Left colon (tissue), 2 donors: Measurements from ENCODE around the gene CEP85L. TPM values are rescaled to one million over a fixed set of nuclear protein-coding genes. Genes with fewer than 3 reads are reported as not detected.

Experiments
- ATAC-seq: fragments of 200-7000 bp; cut with Tn5 transposase; one replicate; pipeline ENCODE4 v1.9.1; 2020; ENCODE audit warnings: mild to moderate bottlenecking, moderate library complexity
- DNase-seq, 2 donors: peaks; one replicate each; pipeline ENCODE4 v3.0.0-alpha.2; 2020
- intact Hi-C, 2 donors: fragments of 100-400 bp; cut with DNase I in 1 of 2; cut with micrococcal nuclease in 1 of 2; formaldehyde crosslinking; loops; one replicate each; pipeline versions ENCODE4 v1.11.2 to v1.14.0; 2022; cut with DNase I, micrococcal nuclease
- total RNA-seq, 2 donors: library from RNA; stranded (reverse); fragmentation: NEBNext Ultra II Directional; extraction: Animal tissue kit (Norgen Biotek cat#: 25700); gene quantifications; one replicate each; pipeline ENCODE4 v1.2.1, GENCODE V29; 2021
- donor health status: DM: no; HTN: no; CAD: no.
- donor health status: DM: yes; HTN: yes; CAD: no.

Gene CEP85L
- total RNA-seq, 2 donors from 2014 or later = 2.7 to 6.2 TPM

- ATAC-seq = no peak
- no peak for DNase-seq
- intact Hi-C loops = no loop called here
Observed at GRCh38 chr6:118522422-118522821, 129.0 kb downstream of the CEP85L start.

DNA sequence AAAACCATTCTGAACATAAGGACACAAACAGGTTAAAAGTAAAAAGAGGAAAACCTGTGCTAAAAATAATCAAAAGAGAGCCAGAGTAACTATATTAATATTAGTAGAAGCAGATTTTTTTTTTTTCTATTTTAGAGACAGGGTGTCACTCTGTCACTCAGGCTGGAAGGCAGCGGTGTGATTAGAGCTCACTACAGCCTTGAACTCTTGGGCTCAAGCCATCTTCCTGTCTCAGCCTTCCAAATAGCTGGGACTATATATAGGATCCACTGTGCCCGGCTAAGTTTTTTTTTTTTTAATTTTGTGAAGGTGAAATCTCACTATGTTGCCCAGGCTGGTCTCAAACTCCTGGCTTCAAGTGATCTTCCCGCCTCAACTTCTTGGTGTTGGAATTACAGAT lies 136.7 kb downstream of the CEP85L start:
- intact Hi-C loops = no loop called here
- DNase-seq (no peak), ATAC-seq (no peak)

GRCh38 chr6:118511930-118512715 lies 139.3 kb downstream of the CEP85L start:
- intact Hi-C loops = no loop called here
- DNase-seq (no peak), ATAC-seq (no peak)

DNA sequence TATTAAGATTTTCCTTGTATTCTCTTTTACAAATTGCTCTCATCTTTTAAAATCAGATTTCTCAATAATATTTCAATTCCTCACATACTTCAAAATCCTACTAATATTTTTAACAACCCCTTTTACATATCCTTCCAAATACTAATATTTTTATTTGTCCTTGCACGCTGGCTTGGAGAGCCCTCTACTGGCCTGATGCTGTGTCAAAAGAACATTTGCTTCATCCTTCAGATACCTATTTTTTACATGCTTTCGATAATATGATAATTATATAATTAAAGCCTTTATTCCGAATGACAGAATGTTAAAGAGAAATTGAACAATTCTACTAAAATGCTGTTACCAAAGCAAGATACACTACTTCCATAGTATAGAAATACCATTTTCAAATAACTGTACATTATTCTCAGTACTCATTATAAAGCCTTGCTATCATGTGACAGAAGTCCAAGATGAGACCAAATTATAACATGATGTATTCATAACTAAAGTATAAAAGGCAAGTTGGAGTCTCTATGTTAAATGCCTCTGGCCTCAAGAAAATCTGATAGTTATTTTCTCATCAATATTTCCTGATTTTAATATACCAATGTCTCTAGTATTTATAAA lies 142.3 kb downstream of the CEP85L start:
- intact Hi-C loops = no loop called here
- DNase-seq = no peak
- ATAC-seq = no peak

DNA sequence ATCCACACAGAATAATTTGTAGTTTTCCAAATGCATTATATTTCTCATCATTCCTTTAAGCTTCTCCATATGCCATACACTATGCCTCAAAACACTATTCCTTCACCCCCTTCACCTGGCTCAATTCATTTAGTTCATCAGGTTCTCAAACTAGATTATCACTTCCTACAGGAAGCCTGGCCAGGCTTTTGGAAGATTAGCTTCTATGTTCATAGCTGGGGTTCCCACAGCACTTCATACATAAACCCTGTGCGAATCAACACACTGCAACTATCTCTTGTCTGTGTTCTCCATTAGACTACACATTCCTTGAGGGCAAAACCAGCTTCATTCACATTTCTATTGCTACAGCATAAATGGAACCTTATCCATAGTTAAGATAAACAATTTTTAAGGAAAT lies 143.8 kb downstream of the CEP85L start:
- DNase-seq (no peak), ATAC-seq (no peak)
- intact Hi-C loops = no loop called here

GRCh38 chr6:118506071-118506638 lies 145.2 kb downstream of the CEP85L start:
- intact Hi-C loops = no loop called here
- DNase-seq = no peak
- no peak for ATAC-seq

- intact Hi-C loops = no loop called here
- no peak for DNase-seq
- no peak for ATAC-seq
Observed at GRCh38 chr6:118505656-118506055, 145.7 kb downstream of the CEP85L start.

DNA sequence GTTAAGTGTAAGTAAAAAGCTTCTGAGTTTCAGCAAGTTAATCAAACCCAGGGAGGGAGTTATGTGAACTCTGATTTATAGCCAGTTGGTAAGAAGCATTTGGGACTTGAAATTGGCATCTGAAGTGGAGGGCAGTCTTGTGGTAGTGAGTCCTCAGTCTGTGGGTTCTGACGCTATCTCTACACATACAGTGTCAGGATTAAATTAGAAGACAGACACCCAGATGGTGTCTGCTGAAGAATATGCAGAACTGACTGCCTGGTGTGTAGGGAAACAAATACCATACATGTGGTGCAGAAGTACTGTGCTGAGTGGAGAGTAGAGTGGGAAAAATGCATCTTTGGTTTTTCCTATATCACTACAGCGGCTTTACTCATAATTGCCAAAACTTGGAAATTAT lies 146.8 kb downstream of the CEP85L start:
- intact Hi-C loops = no loop called here
- DNase-seq = no peak
- no peak for ATAC-seq

- DNase-seq = no peak
- ATAC-seq = no peak
- intact Hi-C loops = no loop called here
Observed at GRCh38 chr6:118502169-118502568, 149.2 kb downstream of the CEP85L start.

DNA sequence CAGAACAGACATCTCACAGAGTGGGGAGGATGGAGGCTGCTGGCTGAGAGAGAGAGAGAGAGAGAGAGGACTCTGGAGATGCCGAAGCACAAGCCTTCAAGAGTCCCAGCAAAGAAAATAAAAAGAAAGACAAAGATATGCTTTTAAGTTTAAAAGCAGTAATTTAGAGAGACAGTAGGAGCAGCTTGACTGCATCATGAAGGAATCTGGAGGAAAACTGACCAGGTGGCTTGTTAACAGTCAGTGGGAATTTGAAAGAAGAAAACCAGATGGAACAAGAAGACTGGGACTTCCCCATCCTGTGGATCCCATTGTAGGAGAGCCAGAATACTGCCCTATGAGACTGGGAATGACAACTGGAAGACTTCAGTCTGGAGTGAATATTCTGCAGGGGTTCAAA lies 149.6 kb downstream of the CEP85L start:
- DNase-seq (no peak), ATAC-seq (no peak)
- intact Hi-C loops = no loop called here

DNA sequence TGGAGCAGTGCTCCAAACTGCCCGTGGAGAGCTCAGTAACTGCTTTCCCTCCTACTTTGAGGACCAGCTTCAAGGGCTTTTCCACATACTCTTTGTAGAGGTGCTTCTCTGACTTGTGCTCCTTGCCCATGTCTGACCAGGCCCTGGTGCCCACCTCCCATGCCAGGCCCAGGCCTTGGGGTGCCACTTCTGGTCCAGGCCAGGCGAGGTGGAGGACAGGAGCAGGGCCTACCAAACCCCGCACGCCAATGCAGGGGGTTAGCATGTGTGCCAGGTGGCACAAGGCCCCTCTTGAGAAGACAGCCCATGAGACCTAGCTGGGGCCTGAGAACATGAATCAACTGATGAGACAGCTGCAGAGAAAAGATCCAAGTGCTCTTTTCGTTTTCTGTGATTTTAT lies 150.3 kb downstream of the CEP85L start:
- ATAC-seq = no peak
- no peak for DNase-seq
- intact Hi-C loops = no loop called here

DNA sequence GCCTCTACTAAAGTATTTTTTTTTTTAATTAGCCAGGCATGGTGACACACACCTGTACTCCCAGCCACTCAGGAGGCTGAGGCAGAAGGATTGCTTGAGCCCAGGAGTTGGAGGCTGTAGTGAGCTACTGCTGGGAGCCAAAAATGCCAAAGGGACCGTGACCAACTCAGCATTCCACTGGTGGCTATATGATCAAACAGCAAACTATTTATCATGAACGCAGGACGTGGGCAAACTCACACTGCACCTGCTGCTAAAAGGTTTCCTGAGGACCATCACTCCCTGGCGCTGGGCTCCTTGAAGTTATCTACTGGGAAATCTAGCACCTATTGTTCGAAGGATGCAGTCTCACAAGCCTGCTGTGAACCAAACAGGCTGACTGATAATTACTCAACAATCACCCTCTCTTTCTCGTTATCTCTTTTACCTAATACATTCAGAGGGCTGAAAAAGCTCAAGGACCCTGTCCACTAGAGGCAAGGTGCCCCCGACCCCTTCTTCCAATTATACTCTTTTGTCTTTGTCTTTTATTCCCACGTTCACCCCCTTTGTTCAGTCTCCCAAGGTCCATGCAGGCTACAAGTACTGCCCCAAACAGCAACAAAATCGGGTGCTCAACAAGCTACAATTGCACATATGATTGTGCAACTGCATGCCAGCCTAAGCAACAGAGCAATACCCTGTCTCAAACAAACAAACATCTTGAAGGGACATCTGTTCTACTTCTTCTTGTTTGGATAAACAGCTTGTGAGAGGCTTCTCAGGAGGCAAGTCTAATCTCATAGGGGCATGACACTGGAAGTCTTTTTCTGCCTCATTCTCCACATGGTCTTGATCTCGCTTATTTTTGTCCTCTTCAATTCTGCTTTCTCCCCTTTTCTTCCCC lies 151.0 kb downstream of the CEP85L start:
- intact Hi-C loops = no loop called here
- DNase-seq (no peak), ATAC-seq (no peak)

GRCh38 chr6:118495485-118496280 lies 155.7 kb downstream of the CEP85L start:
- DNase-seq = no peak
- no peak for ATAC-seq
- intact Hi-C loops = no loop called here

DNA sequence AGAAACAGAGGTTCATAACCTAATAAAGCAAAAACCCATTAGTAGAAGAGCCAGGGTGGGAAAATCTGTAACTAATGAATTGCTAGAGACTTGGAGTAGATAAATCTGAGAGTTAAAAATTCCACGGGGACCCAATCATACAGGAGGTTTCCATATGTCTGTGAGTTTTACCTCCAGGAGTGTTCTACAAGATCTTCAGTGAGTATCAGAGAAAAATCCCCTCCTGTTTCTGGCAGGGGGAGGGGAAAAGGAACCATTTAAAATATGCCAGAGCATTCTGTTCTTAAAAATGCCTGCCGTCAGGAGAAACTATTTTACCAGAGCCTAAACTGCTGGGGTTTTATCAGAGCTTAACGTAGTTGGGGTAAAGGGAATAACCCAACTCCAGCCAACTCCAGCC lies 157.3 kb downstream of the CEP85L start:
- intact Hi-C loops = no loop called here
- ATAC-seq (no peak), DNase-seq (no peak)

DNA sequence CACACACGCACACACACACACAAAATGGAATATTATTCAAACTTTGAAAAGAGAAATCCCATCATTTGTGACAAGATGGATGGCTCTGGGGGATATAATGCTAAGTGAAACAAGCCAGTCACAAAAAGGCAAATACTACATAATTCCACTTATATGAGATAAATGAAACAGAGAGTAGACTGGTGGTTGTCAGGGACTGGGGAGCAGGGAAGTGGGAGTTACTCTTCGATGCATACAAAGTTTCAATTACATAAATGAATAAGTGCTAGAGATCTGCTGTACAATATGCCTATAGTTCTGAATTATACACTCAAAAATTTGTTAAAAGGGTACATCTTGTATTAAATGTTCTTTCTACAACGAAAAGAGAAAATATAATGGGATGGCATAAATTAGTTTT lies 161.4 kb downstream of the CEP85L start:
- intact Hi-C loops = no loop called here
- DNase-seq (no peak), ATAC-seq (no peak)

DNA sequence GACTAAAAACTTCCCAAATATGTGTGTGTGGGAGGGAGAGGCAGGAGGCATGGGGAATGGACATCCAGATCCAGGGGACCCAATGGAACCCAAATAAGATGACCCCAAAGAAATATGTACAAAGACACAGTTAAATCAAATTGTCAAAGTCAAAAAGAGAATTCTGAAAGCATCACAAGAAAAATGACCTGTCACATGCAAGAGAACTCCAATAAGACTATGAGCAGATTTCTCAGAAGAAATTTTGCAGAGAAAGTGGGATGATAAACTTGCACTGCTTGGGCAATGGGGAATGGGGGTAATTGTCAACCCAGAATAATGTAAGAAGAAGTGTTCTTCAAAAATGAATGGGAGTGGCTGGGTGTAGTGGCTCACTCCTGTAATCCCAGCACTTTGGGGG lies 162.8 kb downstream of the CEP85L start:
- intact Hi-C loops = no loop called here
- ATAC-seq (no peak), DNase-seq (no peak)

DNA sequence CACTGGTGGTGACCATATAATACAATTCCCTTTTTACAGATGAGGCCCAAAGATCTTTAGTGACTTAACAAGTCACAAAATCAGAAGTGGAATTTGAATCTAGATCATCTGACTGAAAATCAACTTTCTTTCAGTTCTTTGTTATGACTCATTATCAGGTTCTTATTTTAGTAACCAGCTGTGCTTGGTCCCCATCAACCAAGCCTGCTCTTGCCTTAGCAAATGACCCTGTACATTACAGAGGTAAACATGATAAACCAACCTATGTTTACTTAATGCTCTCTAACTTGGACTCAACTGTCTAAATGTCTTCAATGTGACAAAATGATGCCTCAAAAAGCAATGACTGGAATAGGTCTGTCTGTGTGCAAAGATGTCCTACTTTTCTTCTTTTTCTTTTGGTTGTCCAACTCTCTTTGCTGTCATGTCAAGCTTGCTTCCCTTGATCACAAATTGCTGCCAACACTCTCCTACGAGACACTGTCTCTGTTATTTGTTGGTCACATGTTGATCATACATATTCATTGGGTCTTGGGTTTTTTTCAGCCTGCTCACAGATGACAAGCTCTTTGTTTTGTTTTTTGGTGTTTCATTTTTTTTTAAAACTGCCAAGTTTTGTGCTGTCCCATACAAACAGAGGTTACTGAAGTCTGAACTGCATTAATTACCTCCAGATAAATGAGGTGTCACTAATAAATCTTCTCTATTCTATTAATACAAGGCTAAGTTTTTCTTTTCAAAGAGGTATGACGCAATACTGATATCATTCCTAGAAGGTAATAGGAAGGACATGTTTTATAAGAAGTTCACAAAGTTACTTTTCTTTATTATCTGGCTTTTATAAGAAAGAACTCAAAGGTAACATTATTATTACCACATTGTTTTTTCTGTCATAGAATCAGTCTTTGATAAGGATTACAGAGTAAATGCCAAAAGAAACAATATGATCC lies 165.5 kb downstream of the CEP85L start:
- ATAC-seq (no peak), DNase-seq (no peak)
- intact Hi-C loops = no loop called here

GRCh38 chr6:118476551-118476950 lies 174.8 kb downstream of the CEP85L start:
- intact Hi-C loops = no loop called here
- ATAC-seq (no peak), DNase-seq (no peak)
